SJSA1 (cell line): Measurements from ENCODE around the gene ULBP2. TPM values are rescaled to one million over a fixed set of nuclear protein-coding genes. Genes with fewer than 3 reads are reported as not detected.
"Not testable (repeated sequence)": the region's sequence is repeated elsewhere in the genome, so short reads cannot be mapped to it uniquely, and the experiment has no call there.

Experiments
- DNase-seq, 2 experiments: peaks; one replicate each; pipeline ENCODE4 v3.0.0-alpha.2; 2015 to 2020; ENCODE audit warnings: low spot score in 2 of 2, low read depth in 1 of 2
- H3K27ac ChIP-seq: fragments of 250-450 bp; sonication (Bioruptor Pico); 2 replicates; pipeline ENCODE4 v1.5.1; 2020; ENCODE audit warnings: mild to moderate bottlenecking, moderate library complexity
- H3K27me3 ChIP-seq: fragments of 250-450 bp; sonication (Bioruptor Pico); replicated peaks from 2 replicates; pipeline ENCODE4 v1.5.1; 2020; ENCODE audit warnings: mild to moderate bottlenecking, moderate library complexity
- H3K36me3 ChIP-seq: fragments of 250-450 bp; sonication (Bioruptor Pico); 2 replicates; pipeline ENCODE4 v1.5.1; 2020; ENCODE audit warnings: mild to moderate bottlenecking
- H3K4me1 ChIP-seq: fragments of 250-450 bp; sonication (Bioruptor Pico); replicated peaks from 2 replicates; pipeline ENCODE4 v1.6.1; 2021; ENCODE audit warnings: mild to moderate bottlenecking
- H3K4me3 ChIP-seq: fragments of 250-450 bp; sonication (Bioruptor Pico); 2 replicates; pipeline ENCODE4 v1.5.1; 2020; ENCODE audit warnings: mild to moderate bottlenecking
- H3K9me3 ChIP-seq: fragments of 250-450 bp; sonication (Bioruptor Pico); replicated peaks from 2 replicates; pipeline ENCODE4 v1.5.1; 2020; ENCODE audit warnings: mild to moderate bottlenecking
- total RNA-seq: library from RNA; depleted of rRNA; stranded (reverse); fragments of >200 nt; shearing (Covaris generic); gene quantifications from 2 replicates; pipeline ENCODE4 v1.2.3, GENCODE V29; 2014

Gene ULBP2
- total RNA-seq, 1 experiment from 2014 or later: 19.7 TPM

GRCh38 chr6:149939909-149940671 lies 1.7 kb upstream of the ULBP2 start:
- H3K27ac ChIP-seq: no peak overlapping the region
- no peak overlapping the region for H3K4me3 ChIP-seq
- peaks cover 23% of the 10 kb centered on the region for H3K27me3 ChIP-seq
- no peaks in the 10 kb centered on the region for H3K9me3 ChIP-seq
- peaks cover 9% of the 10 kb centered on the region for H3K4me1 ChIP-seq
- no peaks in the 10 kb centered on the region for H3K36me3 ChIP-seq
- DNase-seq: no peak

- no peak overlapping the region for H3K27ac ChIP-seq
- peaks cover 23% of the 10 kb centered on the region for H3K27me3 ChIP-seq
- no peaks in the 10 kb centered on the region for H3K36me3 ChIP-seq
- H3K4me3 ChIP-seq: no peak overlapping the region
- no peaks in the 10 kb centered on the region for H3K9me3 ChIP-seq
- peaks cover 9% of the 10 kb centered on the region for H3K4me1 ChIP-seq
- no peak for DNase-seq
Observed at GRCh38 chr6:149940672-149940982, 1.2 kb upstream of the ULBP2 start.

GRCh38 chr6:149942461-149942829 lies 631 bp downstream of the ULBP2 start:
- Histone ChIP-seq H3K9me3 (no peaks in the 10 kb centered on the region), H3K4me1 (peaks cover 9% of the 10 kb centered on the region), H3K4me3 (peak overlapping the region; percentile 54), H3K27ac (no peak overlapping the region), H3K36me3 (no peaks in the 10 kb centered on the region), H3K27me3 (peaks cover 12% of the 10 kb centered on the region)
- DNase-seq: no peak

GRCh38 chr6:149943321-149943720 lies 1.5 kb downstream of the ULBP2 start:
- not testable (repeated sequence) for H3K4me1 ChIP-seq, H3K4me3 ChIP-seq, H3K27me3 ChIP-seq, DNase-seq, H3K36me3 ChIP-seq, H3K27ac ChIP-seq, H3K9me3 ChIP-seq

GRCh38 chr6:149945276-149945675 lies 3.5 kb downstream of the ULBP2 start:
- not testable (repeated sequence) for DNase-seq, H3K9me3 ChIP-seq, H3K27ac ChIP-seq, H3K36me3 ChIP-seq, H3K27me3 ChIP-seq, H3K4me1 ChIP-seq, H3K4me3 ChIP-seq

GRCh38 chr6:149946631-149947030 lies 4.8 kb downstream of the ULBP2 start:
- not testable (repeated sequence) for H3K9me3 ChIP-seq, H3K4me1 ChIP-seq, H3K27ac ChIP-seq, DNase-seq, H3K36me3 ChIP-seq, H3K27me3 ChIP-seq, H3K4me3 ChIP-seq

GRCh38 chr6:149947533-149947932 lies 5.7 kb downstream of the ULBP2 start:
- H3K4me3 ChIP-seq, H3K4me1 ChIP-seq, H3K27ac ChIP-seq, H3K27me3 ChIP-seq, DNase-seq, H3K9me3 ChIP-seq, H3K36me3 ChIP-seq: not testable (repeated sequence)

- no peak for DNase-seq
- no peak overlapping the region for H3K27ac ChIP-seq
- H3K4me3 ChIP-seq: no peak overlapping the region
- no peaks in the 10 kb centered on the region for H3K9me3 ChIP-seq
- H3K36me3 ChIP-seq: no peaks in the 10 kb centered on the region
- H3K27me3 ChIP-seq: peaks cover 9% of the 10 kb centered on the region; the same call in 1 of the 2 replicates
- no peaks in the 10 kb centered on the region for H3K4me1 ChIP-seq
Observed at GRCh38 chr6:149948011-149948410, 6.2 kb downstream of the ULBP2 start.

GRCh38 chr6:149948616-149949015 lies 6.8 kb downstream of the ULBP2 start:
- no peak overlapping the region for H3K27ac ChIP-seq
- H3K27me3 ChIP-seq: peaks cover 9% of the 10 kb centered on the region; the same call in 1 of the 2 replicates
- DNase-seq: no peak
- no peaks in the 10 kb centered on the region for H3K4me1 ChIP-seq
- no peaks in the 10 kb centered on the region for H3K36me3 ChIP-seq
- no peaks in the 10 kb centered on the region for H3K9me3 ChIP-seq
- H3K4me3 ChIP-seq: no peak overlapping the region

- no peaks in the 10 kb centered on the region for H3K36me3 ChIP-seq
- H3K4me1 ChIP-seq: no peaks in the 10 kb centered on the region
- H3K4me3 ChIP-seq: no peak overlapping the region
- no peaks in the 10 kb centered on the region for H3K9me3 ChIP-seq
- H3K27ac ChIP-seq: no peak overlapping the region
- H3K27me3 ChIP-seq: peaks cover 11% of the 10 kb centered on the region; the same call in 1 of the 2 replicates
- DNase-seq: no peak
Observed at GRCh38 chr6:149950423-149950822, 8.6 kb downstream of the ULBP2 start.

GRCh38 chr6:149951096-149951495 lies 9.3 kb downstream of the ULBP2 start:
- no peaks in the 10 kb centered on the region for H3K36me3 ChIP-seq
- H3K27ac ChIP-seq: no peak overlapping the region
- no peak overlapping the region for H3K4me3 ChIP-seq
- H3K27me3 ChIP-seq: peaks cover 12% of the 10 kb centered on the region; the same call in 1 of the 2 replicates
- DNase-seq: no peak
- H3K9me3 ChIP-seq: no peaks in the 10 kb centered on the region
- H3K4me1 ChIP-seq: no peaks in the 10 kb centered on the region

GRCh38 chr6:149951626-149952025 lies 9.8 kb downstream of the ULBP2 start:
- Histone ChIP-seq H3K4me3 (no peak overlapping the region), H3K27ac (no peak overlapping the region), H3K9me3 (no peaks in the 10 kb centered on the region), H3K4me1 (no peaks in the 10 kb centered on the region), H3K36me3 (no peaks in the 10 kb centered on the region), H3K27me3 (peaks cover 12% of the 10 kb centered on the region; the same call in 1 of the 2 replicates)
- no peak for DNase-seq

- not testable (repeated sequence) for DNase-seq, H3K4me1 ChIP-seq, H3K9me3 ChIP-seq, H3K27ac ChIP-seq, H3K36me3 ChIP-seq, H3K4me3 ChIP-seq
- H3K27me3 ChIP-seq: peaks cover 12% of the 10 kb centered on the region; the same call in 1 of the 2 replicates
Observed at GRCh38 chr6:149953390-149953789, 11.6 kb downstream of the ULBP2 start.

- peaks cover 12% of the 10 kb centered on the region; the same call in 1 of the 2 replicates for H3K27me3 ChIP-seq
- H3K4me1 ChIP-seq, H3K4me3 ChIP-seq, H3K27ac ChIP-seq, H3K36me3 ChIP-seq, DNase-seq, H3K9me3 ChIP-seq: not testable (repeated sequence)
Observed at GRCh38 chr6:149953934-149954327, 12.1 kb downstream of the ULBP2 start.
